DND-41 (cell line): ENCODE data around the gene CIT.

Source experiments
- ATAC-seq: fragments of 200-7000 bp; cut with Tn5 transposase; 3 replicates; pipeline ENCODE4 v1.9.1; 2021; ENCODE audit warnings: low read depth; ENCODE audit not compliant: insufficient read depth
- DNase-seq: peaks from one replicate; pipeline ENCODE4 v3.0.0-alpha.2; 2020
- H2AFZ ChIP-seq: 2 replicates; pipeline ENCODE4 v1.6.0; 2012; ENCODE audit warnings: low read depth, low read length
- H3K27ac ChIP-seq: 2 replicates; pipeline ENCODE4 v1.5.1; 2012; ENCODE audit warnings: low read length, inconsistent platforms
- H3K27me3 ChIP-seq: fragments of 200-600 bp; sonication (generic); 2 replicates; pipeline ENCODE4 v1.6.0; 2012; ENCODE audit warnings: low read length, mild to moderate bottlenecking, inconsistent platforms; ENCODE audit not compliant: insufficient read depth, poor library complexity
- H3K36me3 ChIP-seq: 2 replicates; pipeline ENCODE4 v1.5.1; 2012; ENCODE audit warnings: low read length, inconsistent platforms; ENCODE audit not compliant: insufficient read depth
- H3K4me1 ChIP-seq: 2 replicates; pipeline ENCODE4 v1.5.1; 2012; ENCODE audit warnings: mild to moderate bottlenecking, low read length; ENCODE audit not compliant: insufficient read depth
- H3K4me2 ChIP-seq: 2 replicates; pipeline ENCODE4 v1.6.0; 2012; ENCODE audit warnings: mild to moderate bottlenecking, moderate library complexity, low read length, inconsistent platforms; ENCODE audit not compliant: insufficient read depth
- H3K4me3 ChIP-seq, 2 experiments: fragments of 200-600 bp in 1 of 2; shearing (Covaris generic) in 1 of 2; 2 replicates each; pipeline ENCODE4 v1.5.1; 2012 to 2016; ENCODE audit warnings: inconsistent platforms in 2 of 2, low read length in 2 of 2, mild to moderate bottlenecking in 2 of 2, low read depth in 1 of 2, moderate library complexity in 1 of 2
- H3K79me2 ChIP-seq: 2 replicates; pipeline ENCODE4 v1.6.0; 2012; ENCODE audit warnings: low read length, inconsistent platforms; ENCODE audit not compliant: insufficient read depth
- H3K9ac ChIP-seq: 2 replicates; pipeline ENCODE4 v1.6.0; 2012; ENCODE audit warnings: low read depth, mild to moderate bottlenecking, inconsistent platforms, low read length, moderate library complexity
- H3K9me3 ChIP-seq: 2 replicates; pipeline ENCODE4 v1.5.1; 2012; ENCODE audit warnings: low read length, moderate library complexity, mild to moderate bottlenecking, inconsistent platforms; ENCODE audit not compliant: insufficient read depth, severe bottlenecking
- H4K20me1 ChIP-seq: 2 replicates; pipeline ENCODE4 v1.6.0; 2012; ENCODE audit warnings: low read length; ENCODE audit not compliant: insufficient read depth
- CTCF ChIP-seq: IDR thresholded peaks from 2 replicates; pipeline ENCODE4 v1.5.1; 2012; ENCODE audit warnings: borderline replicate concordance, low read length, moderate library complexity, mild to moderate bottlenecking; ENCODE audit not compliant: poor library complexity, severe bottlenecking; ENCODE audit errors: extremely low read depth
- EZH2 ChIP-seq: IDR thresholded peaks from 3 replicates; pipeline ENCODE4 v1.6.1; 2012; ENCODE audit warnings: borderline replicate concordance, low read depth, mild to moderate bottlenecking, moderate library complexity, low read length, inconsistent platforms; ENCODE audit not compliant: severe bottlenecking

The CIT gene

GRCh38 chr12:119720349-119720748 is 156.8 kb downstream of the CIT start:
- DNase-seq, result no peak
- Histone ChIP-seq H3K36me3 (peaks cover 78% of the 10 kb centered on the region), H3K79me2 (no peaks in the 10 kb centered on the region), H2AFZ (no peak overlapping the region), H3K4me1 (no peaks in the 10 kb centered on the region), H3K9ac (no peak overlapping the region), H4K20me1 (no peaks in the 10 kb centered on the region), H3K4me3 (no peak overlapping the region), H3K27me3 (no peaks in the 10 kb centered on the region), H3K4me2 (no peak overlapping the region), H3K27ac (no peak overlapping the region), H3K9me3 (no peaks in the 10 kb centered on the region)
- no peak for TF ChIP-seq CTCF
- no peak for TF ChIP-seq EZH2
- ATAC-seq, result no peak

- no peak for TF ChIP-seq CTCF
- TF ChIP-seq EZH2, result no peak
- peaks cover 89% of the 10 kb centered on the region for H3K36me3 ChIP-seq
- H3K9ac ChIP-seq, result no peak overlapping the region
- no peaks in the 10 kb centered on the region for H4K20me1 ChIP-seq
- H3K79me2 ChIP-seq, result no peaks in the 10 kb centered on the region
- H3K4me2 ChIP-seq, result no peak overlapping the region
- no peak for DNase-seq
- no peak overlapping the region for H3K4me3 ChIP-seq
- H3K27me3 ChIP-seq, result no peaks in the 10 kb centered on the region
- no peaks in the 10 kb centered on the region for H3K9me3 ChIP-seq
- no peaks in the 10 kb centered on the region for H3K4me1 ChIP-seq
- ATAC-seq, result no peak
- no peak overlapping the region for H2AFZ ChIP-seq
- no peak overlapping the region for H3K27ac ChIP-seq
Measured at GRCh38 chr12:119718141-119718540, 159.0 kb downstream of the CIT start.

GRCh38 chr12:119715268-119715620 is 161.9 kb downstream of the CIT start:
- no peak overlapping the region for H3K4me2 ChIP-seq
- no peak overlapping the region for H2AFZ ChIP-seq
- no peaks in the 10 kb centered on the region for H3K4me1 ChIP-seq
- no peak overlapping the region for H3K4me3 ChIP-seq
- no peaks in the 10 kb centered on the region for H3K9me3 ChIP-seq
- peaks cover 92% of the 10 kb centered on the region for H3K36me3 ChIP-seq
- no peaks in the 10 kb centered on the region for H3K79me2 ChIP-seq
- no peak overlapping the region for H3K27ac ChIP-seq
- no peaks in the 10 kb centered on the region for H3K27me3 ChIP-seq
- TF ChIP-seq EZH2, result no peak
- TF ChIP-seq CTCF, result no peak
- no peak for DNase-seq
- H3K9ac ChIP-seq, result no peak overlapping the region
- no peaks in the 10 kb centered on the region for H4K20me1 ChIP-seq
- no peak for ATAC-seq

GRCh38 chr12:119714614-119715267 is 162.4 kb downstream of the CIT start:
- H3K4me1 ChIP-seq, result no peaks in the 10 kb centered on the region
- no peaks in the 10 kb centered on the region for H4K20me1 ChIP-seq
- no peak overlapping the region for H3K4me3 ChIP-seq
- no peak overlapping the region for H3K27ac ChIP-seq
- no peaks in the 10 kb centered on the region for H3K27me3 ChIP-seq
- DNase-seq (no peak), ATAC-seq (no peak)
- H3K4me2 ChIP-seq, result no peak overlapping the region
- peaks cover 92% of the 10 kb centered on the region for H3K36me3 ChIP-seq
- no peaks in the 10 kb centered on the region for H3K9me3 ChIP-seq
- no peak for TF ChIP-seq CTCF
- TF ChIP-seq EZH2, result no peak
- no peak overlapping the region for H3K9ac ChIP-seq
- no peak overlapping the region for H2AFZ ChIP-seq
- no peaks in the 10 kb centered on the region for H3K79me2 ChIP-seq
